Pancreas (tissue), 10 donors: ENCODE measurements around the gene MCTP1. TPM values are rescaled to one million over a fixed set of nuclear protein-coding genes. Genes with fewer than 3 reads are reported as not detected.

Source experiments
- ATAC-seq, 4 donors: fragments of 200-7000 bp; cut with Tn5 transposase; one replicate each; pipeline versions ENCODE4 v1.8.0 to v1.9.1; 2020; ENCODE audit warnings: mild to moderate bottlenecking in 4 of 4, moderate library complexity in 4 of 4
- DNase-seq, 6 donors: peaks; one replicate each; pipeline ENCODE4 v3.0.0-alpha.2; 2020
- FAIRE-seq: peaks from 2 replicates; lab custom pipeline; 2012; peaks lifted over from hg19 to GRCh38; lab: Jason Lieb, UNC
- H3K27ac ChIP-seq, 4 donors: fragments of 200-600 bp; sonication (generic); 1 replicate in 3 of 4; 2 replicates in 1 of 4; pipeline versions ENCODE4 v1.5.0 to v1.8.0; 2020
- H3K27me3 ChIP-seq, 4 donors: fragments of 200-600 bp; one replicate each; pipeline ENCODE4 v1.8.0; 2021
- H3K36me3 ChIP-seq, 3 donors: fragments of 200-600 bp; sonication (generic) in 1 of 3; one replicate each; pipeline versions ENCODE4 v1.5.0 to v1.8.0; 2020 to 2021
- H3K4me1 ChIP-seq, 3 donors: fragments of 200-600 bp; one replicate each; pipeline ENCODE4 v1.8.0; 2021
- H3K4me3 ChIP-seq, 4 donors: fragments of 200-600 bp; sonication (generic) in 2 of 4; one replicate each; pipeline versions ENCODE4 v1.5.0 to v1.8.0; 2020 to 2021
- H3K9me3 ChIP-seq, 4 donors: fragments of 200-600 bp; one replicate each; pipeline ENCODE4 v1.8.0; 2021
- WGBS, 2 donors: extraction: QIAGEN DNeasy Blood & Tissue Kit; methylation state at CpG; one replicate each; pipeline ENCODE4 v1.1.7; 2013; 5-methylcytosine and 5-hydroxymethylcytosine counted together
- intact Hi-C, 3 donors: fragments of 100-400 bp; cut with DNase I; formaldehyde crosslinking; loops; one replicate each; pipeline versions ENCODE4 v1.11.1 to v1.14.2; 2022
- polyA plus RNA-seq, 2 donors: library from polyadenylated mRNA; stranded (reverse); fragments of 200-250 nt; gene quantifications; one replicate each; pipeline ENCODE4 v1.2.3, GENCODE V29; 2013
- total RNA-seq, 6 donors: library from RNA; stranded (reverse); fragmentation: NEBNext Ultra II Directional in 4 of 6; extraction: Animal tissue kit (Norgen Biotek cat#: 25700) in 4 of 6; gene quantifications; one replicate each; pipeline versions ENCODE4 v1.2.1 to v1.2.4, GENCODE V29; 2021 to 2023
- TF ChIP-seq, protein P1 (sequence below), 4 donors: fragments of 200-600 bp; sonication (generic) in 3 of 4; IDR thresholded peaks; one replicate each; pipeline versions ENCODE4 v1.5.0 to v1.8.0; 2021; ENCODE audit warnings: antibody characterized with exemption in 4 of 4
- donor health status: healthy with polysubstance abuse.
- donor health status: DM: no; HTN: no; CAD: no; lungs with moderate emphysema.
- donor health status: DM: no; HTN: no; CAD: no.
- donor health status: control.
- donor health status: control.
- donor health status: Bipolar disorder and iron deficiency.
- donor health status: DM: yes; HTN: yes; CAD: no.
- donor health status: DM: no; HTN: no; CAD: no.
- donor health status: DM: no; HTN: no; CAD: no.
- donor health status: DM: yes; HTN: yes; CAD: no.

MCTP1 gene
- total and polyA plus RNA-seq, 8 donors, result 0.80 to 8.1 (median 2.2) TPM

DNA sequence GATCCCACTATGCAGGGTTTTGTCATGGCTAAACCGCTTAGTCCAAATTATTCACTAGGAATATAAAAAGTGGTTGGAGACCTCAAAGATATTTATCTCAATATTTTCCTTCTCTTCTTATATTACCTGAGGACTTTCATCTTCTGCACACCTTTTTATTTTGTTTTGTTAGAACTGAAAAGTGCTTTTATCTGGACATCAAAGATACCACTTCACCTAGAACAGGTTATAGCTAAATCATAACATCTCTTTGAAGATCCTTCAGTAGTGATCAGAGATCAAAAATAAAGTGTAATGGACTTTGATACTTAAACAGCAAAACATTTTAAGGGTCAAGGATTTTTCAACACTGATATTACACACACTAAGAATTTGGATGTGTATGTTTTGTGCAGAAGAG is 160.2 kb downstream of the MCTP1 start:
- Histone ChIP-seq H3K36me3 (no peaks in the 10 kb centered on the region), H3K27me3 (no peaks in the 10 kb centered on the region), H3K4me1 (no peaks in the 10 kb centered on the region), H3K9me3 (no peaks in the 10 kb centered on the region), H3K27ac (no peak overlapping the region), H3K4me3 (no peak overlapping the region)
- 73 to 86% methylated on average over 1 of the region's 1 CpG for WGBS, 2 donors
- no peak for FAIRE-seq
- no peak for ATAC-seq
- intact Hi-C loops, result no loop called here
- TF ChIP-seq, protein P1, sequence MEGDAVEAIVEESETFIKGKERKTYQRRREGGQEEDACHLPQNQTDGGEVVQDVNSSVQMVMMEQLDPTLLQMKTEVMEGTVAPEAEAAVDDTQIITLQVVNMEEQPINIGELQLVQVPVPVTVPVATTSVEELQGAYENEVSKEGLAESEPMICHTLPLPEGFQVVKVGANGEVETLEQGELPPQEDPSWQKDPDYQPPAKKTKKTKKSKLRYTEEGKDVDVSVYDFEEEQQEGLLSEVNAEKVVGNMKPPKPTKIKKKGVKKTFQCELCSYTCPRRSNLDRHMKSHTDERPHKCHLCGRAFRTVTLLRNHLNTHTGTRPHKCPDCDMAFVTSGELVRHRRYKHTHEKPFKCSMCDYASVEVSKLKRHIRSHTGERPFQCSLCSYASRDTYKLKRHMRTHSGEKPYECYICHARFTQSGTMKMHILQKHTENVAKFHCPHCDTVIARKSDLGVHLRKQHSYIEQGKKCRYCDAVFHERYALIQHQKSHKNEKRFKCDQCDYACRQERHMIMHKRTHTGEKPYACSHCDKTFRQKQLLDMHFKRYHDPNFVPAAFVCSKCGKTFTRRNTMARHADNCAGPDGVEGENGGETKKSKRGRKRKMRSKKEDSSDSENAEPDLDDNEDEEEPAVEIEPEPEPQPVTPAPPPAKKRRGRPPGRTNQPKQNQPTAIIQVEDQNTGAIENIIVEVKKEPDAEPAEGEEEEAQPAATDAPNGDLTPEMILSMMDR (IDR thresholded peaks at IDR 0.05), result no peak
- no peak for DNase-seq

DNA sequence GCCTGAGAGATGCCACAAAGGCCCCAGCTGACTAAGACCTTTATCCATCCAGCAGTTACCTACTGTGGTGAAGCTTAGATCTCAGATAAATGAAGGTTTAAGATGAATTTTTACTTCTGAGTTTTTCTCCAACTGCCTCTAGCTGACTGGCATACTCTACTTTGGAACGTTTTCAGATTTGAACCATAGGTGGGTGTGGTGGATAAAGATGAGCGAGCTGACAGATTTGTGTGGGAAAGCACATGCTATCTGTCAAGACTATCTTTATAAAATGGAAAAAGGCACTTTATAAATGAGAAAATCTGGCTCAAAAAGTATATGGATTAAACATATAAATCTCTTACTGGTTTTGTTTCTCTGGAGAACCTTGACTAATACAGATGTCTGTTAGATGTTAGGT is 160.8 kb downstream of the MCTP1 start:
- WGBS, 2 donors, result 57 to 61% methylated on average over 2 of the region's 2 CpGs
- DNase-seq, result no peak
- intact Hi-C loops, result no loop called here
- Histone ChIP-seq H3K4me1 (no peaks in the 10 kb centered on the region), H3K9me3 (no peaks in the 10 kb centered on the region), H3K27ac (no peak overlapping the region), H3K27me3 (no peaks in the 10 kb centered on the region), H3K4me3 (no peak overlapping the region), H3K36me3 (no peaks in the 10 kb centered on the region)
- TF ChIP-seq, protein P1 (IDR thresholded peaks at IDR 0.05), result no peak
- ATAC-seq, result no peak
- FAIRE-seq, result no peak

DNA sequence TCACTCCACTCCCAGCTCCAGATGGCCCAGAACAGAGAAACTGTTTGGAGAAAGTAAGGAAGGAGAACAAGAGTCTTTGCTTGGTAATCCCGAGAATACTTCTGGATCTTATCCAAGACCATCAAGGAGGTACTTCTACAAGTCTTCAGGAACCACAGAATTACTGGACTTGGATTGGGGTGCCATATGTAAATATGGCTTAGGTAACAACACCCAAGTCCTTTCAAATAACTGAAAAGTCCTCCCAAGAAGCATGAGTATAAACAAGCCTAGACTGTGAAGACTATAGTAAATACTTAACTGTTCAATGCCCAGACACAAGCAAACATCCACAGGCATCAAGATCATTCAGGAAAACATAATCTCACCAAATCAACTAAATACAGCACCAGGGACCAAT is 170.0 kb downstream of the MCTP1 start:
- TF ChIP-seq, protein P1 (IDR thresholded peaks at IDR 0.05), result no peak
- 37 to 41% methylated on average over 1 of the region's 1 CpG for WGBS, 2 donors
- Histone ChIP-seq H3K27ac (no peak overlapping the region), H3K36me3 (no peaks in the 10 kb centered on the region), H3K4me1 (no peaks in the 10 kb centered on the region), H3K27me3 (no peaks in the 10 kb centered on the region), H3K9me3 (no peaks in the 10 kb centered on the region), H3K4me3 (no peak overlapping the region)
- no peak for ATAC-seq
- intact Hi-C loops, result no loop called here
- FAIRE-seq, result no peak
- DNase-seq, result no peak

DNA sequence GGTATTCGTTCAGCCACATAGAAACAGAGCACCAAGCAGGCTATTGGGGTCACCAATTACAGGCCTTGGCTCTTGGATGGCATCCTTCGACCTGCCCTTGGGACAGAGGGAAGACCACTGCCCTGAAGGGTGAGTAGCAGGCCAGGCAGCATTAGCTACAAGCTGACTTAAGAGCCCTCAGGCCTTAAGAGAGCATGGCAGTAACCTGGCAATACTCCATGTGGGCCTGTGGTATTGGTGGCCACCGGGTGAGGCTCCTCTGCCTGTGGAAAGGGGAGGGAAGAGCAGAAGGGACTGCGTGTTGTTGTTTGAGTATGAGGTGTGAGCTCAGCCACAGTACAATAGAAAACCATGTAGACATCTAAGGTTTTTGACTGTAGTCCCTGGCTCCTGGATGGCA is 170.6 kb downstream of the MCTP1 start:
- no peak overlapping the region for H3K27ac ChIP-seq
- H3K36me3 ChIP-seq, result no peaks in the 10 kb centered on the region
- TF ChIP-seq, protein P1 (IDR thresholded peaks at IDR 0.05), result no peak
- intact Hi-C loops, result no loop called here
- DNase-seq (no peak), ATAC-seq (no peak), FAIRE-seq (no peak)
- H3K27me3 ChIP-seq, result no peaks in the 10 kb centered on the region
- no peaks in the 10 kb centered on the region for H3K4me1 ChIP-seq
- 51 to 57% methylated on average over 4 of the region's 4 CpGs for WGBS, 2 donors
- H3K9me3 ChIP-seq, result no peaks in the 10 kb centered on the region
- H3K4me3 ChIP-seq, result no peak overlapping the region

DNA sequence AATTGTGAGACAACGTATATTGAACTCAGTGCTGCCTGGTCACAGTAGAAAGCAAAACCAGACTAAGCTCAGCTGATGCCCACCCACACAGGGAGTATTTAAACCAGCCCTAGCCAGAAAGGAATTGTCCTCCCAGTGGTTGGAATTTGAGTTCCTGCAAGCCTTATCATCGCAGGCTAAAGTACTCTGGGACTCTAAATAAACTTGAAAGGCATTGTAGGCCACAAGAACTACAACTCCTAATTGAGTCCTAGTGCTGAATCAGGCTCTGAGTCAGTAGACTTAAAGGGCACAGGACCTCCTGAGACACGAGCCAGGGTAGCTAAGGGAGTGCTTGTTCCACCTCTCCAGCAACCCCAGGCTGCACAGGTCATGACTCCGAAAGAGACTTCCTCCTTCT is 171.4 kb downstream of the MCTP1 start:
- no peak overlapping the region for H3K27ac ChIP-seq
- ATAC-seq (no peak), DNase-seq (no peak), FAIRE-seq (no peak)
- TF ChIP-seq, protein P1 (IDR thresholded peaks at IDR 0.05), result no peak
- no peaks in the 10 kb centered on the region for H3K36me3 ChIP-seq
- H3K27me3 ChIP-seq, result no peaks in the 10 kb centered on the region
- H3K4me3 ChIP-seq, result no peak overlapping the region
- 34 to 47% methylated on average over 4 of the region's 4 CpGs for WGBS, 2 donors
- no peaks in the 10 kb centered on the region for H3K4me1 ChIP-seq
- intact Hi-C loops, result no loop called here
- no peaks in the 10 kb centered on the region for H3K9me3 ChIP-seq
